RWPE2 (cell line): ENCODE data around the gene CELF2.

Experiments used
- ATAC-seq: fragments of 200-7000 bp; cut with Tn5 transposase; 3 replicates; pipeline ENCODE4 v1.9.1; 2021; ENCODE audit warnings: low read depth
- DNase-seq: peaks from one replicate; pipeline ENCODE4 v3.0.0-alpha.2; 2020; ENCODE audit warnings: low spot score
- H3K27ac ChIP-seq: fragments of 450-650 bp; 2 replicates; pipeline ENCODE4 v1.5.1; 2017; ENCODE audit warnings: mild to moderate bottlenecking; ENCODE audit not compliant: poor library complexity, severe bottlenecking
- H3K27me3 ChIP-seq: fragments of 250-450 bp; sonication (Bioruptor Pico); 2 replicates; pipeline ENCODE4 v1.5.1; 2021; ENCODE audit warnings: mild to moderate bottlenecking, moderate library complexity; ENCODE audit not compliant: insufficient read depth, poor library complexity, severe bottlenecking
- H3K36me3 ChIP-seq: fragments of 250-450 bp; sonication (Bioruptor Pico); 2 replicates; pipeline ENCODE4 v1.5.1; 2020; ENCODE audit warnings: low read depth, mild to moderate bottlenecking, moderate library complexity
- H3K4me1 ChIP-seq: fragments of 250-450 bp; sonication (Bioruptor Pico); 2 replicates; pipeline ENCODE4 v1.5.1; 2021; ENCODE audit warnings: mild to moderate bottlenecking, moderate library complexity; ENCODE audit not compliant: insufficient read depth, poor library complexity, severe bottlenecking
- H3K4me3 ChIP-seq: fragments of 250-450 bp; sonication (Bioruptor Pico); 2 replicates; pipeline ENCODE4 v1.5.1; 2021; ENCODE audit warnings: mild to moderate bottlenecking, moderate library complexity; ENCODE audit not compliant: severe bottlenecking
- H3K9me3 ChIP-seq: fragments of 250-450 bp; sonication (Bioruptor Pico); 2 replicates; pipeline ENCODE4 v1.5.1; 2021; ENCODE audit warnings: mild to moderate bottlenecking, moderate library complexity; ENCODE audit not compliant: severe bottlenecking
- CTCF ChIP-seq: fragments of 450-650 bp; IDR thresholded peaks from one replicate; pipeline ENCODE4 v1.5.1; 2017; ENCODE audit warnings: mild to moderate bottlenecking, moderate library complexity; ENCODE audit not compliant: poor library complexity, severe bottlenecking

Gene CELF2

GRCh38 chr10:11304906-11305585 is 287.4 kb downstream of the CELF2 start:
- Histone ChIP-seq H3K4me1 (no peaks in the 10 kb centered on the region), H3K9me3 (peaks cover 5% of the 10 kb centered on the region), H3K27me3 (no peaks in the 10 kb centered on the region), H3K4me3 (no peak overlapping the region), H3K27ac (no peak overlapping the region), H3K36me3 (no peaks in the 10 kb centered on the region)
- TF ChIP-seq CTCF = no peak
- DNase-seq = no peak
- ATAC-seq = no peak

DNA sequence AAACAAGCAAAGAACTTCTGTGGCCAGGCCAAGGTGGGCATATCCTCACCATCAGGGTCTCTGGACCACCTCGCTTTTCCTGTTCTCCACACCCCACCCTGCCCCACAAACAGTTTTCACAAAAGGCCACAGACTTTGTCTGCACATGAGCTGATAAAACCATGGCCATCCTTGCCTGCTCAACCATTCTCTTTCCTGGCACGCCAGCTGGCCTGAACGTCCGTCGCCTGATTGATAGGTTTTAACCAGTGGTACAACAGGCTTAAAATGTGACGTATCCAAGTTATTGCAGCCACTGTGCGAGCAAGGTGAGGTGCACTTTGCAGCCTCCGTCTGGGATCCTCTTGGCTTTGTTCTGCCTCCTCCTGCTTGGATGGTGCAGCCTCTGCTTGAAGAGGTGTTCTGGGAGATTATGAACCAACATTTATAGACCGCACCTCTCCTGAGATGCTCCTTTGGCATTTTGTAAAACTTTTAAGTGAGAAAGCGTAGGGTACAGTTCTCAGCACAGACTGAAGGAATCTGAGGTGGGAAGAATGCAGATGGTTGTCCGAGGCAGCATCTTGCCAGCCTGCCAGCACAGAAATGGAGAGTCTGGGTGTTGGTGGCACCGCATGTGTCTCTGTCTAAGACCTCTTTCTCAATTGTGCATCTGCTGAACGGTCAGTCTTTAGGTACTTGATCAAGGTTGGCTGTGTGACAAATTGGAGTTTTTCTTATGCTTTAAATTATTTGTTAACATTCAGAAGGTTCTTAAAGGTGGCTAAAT is 288.3 kb downstream of the CELF2 start:
- DNase-seq (no peak), ATAC-seq (no peak)
- no peak for TF ChIP-seq CTCF
- H3K27ac ChIP-seq = no peak overlapping the region
- H3K4me1 ChIP-seq = no peaks in the 10 kb centered on the region
- no peak overlapping the region for H3K4me3 ChIP-seq
- peaks cover 5% of the 10 kb centered on the region for H3K9me3 ChIP-seq
- no peaks in the 10 kb centered on the region for H3K36me3 ChIP-seq
- H3K27me3 ChIP-seq = no peaks in the 10 kb centered on the region

DNA sequence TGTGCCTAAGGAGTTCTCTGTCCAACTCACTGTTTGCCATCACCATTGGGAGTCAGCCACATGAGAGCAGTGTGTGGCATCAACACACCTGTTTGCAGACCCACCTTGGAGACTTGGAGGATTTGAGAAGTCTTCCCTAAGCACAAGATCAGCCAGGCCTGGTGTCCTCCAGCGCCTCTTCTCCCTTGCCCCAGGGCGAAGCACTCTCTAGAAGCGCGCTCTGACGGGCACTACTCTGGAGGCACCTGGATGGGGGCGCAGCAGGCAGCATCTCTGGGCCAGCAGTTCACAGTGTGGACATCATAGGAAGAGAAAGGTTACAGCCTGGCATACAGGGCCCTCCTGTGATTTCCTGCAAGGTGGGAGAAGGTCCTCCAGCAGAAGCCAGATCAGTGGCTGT is 289.3 kb downstream of the CELF2 start:
- DNase-seq (no peak), ATAC-seq (no peak)
- TF ChIP-seq CTCF = no peak
- no peaks in the 10 kb centered on the region for H3K4me1 ChIP-seq
- no peak overlapping the region for H3K27ac ChIP-seq
- H3K4me3 ChIP-seq = no peak overlapping the region
- no peaks in the 10 kb centered on the region for H3K36me3 ChIP-seq
- no peaks in the 10 kb centered on the region for H3K27me3 ChIP-seq
- peaks cover 5% of the 10 kb centered on the region for H3K9me3 ChIP-seq

DNA sequence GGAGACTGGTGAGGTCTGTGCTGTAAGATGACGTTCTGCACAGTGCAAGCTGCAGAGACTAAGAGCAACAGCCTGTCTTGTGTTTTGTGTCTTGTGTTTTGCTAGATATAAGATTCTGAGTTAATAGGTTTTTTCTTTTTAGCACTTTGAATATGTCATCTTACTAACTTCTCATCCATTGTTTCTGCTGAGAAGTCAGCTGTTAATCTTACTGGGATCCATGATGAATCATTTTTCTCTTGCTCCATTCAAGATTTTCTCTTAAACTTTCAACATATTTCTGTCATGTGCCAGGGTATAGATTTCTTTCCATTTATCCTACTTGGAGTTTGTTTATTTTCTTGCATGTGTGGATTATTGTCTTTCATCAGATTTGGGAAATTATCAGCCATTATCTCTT is 290.3 kb downstream of the CELF2 start:
- no peak overlapping the region for H3K27ac ChIP-seq

More for the DNA sequence above, 290.3 kb downstream of the CELF2 start:
- Histone ChIP-seq H3K36me3 (no peaks in the 10 kb centered on the region), H3K4me3 (no peak overlapping the region), H3K4me1 (no peaks in the 10 kb centered on the region), H3K9me3 (peaks cover 5% of the 10 kb centered on the region), H3K27me3 (no peaks in the 10 kb centered on the region)
- ATAC-seq (no peak), DNase-seq (no peak)
- TF ChIP-seq CTCF = no peak
